ENCODE results near the gene AGGF1.

The AGGF1 gene

GRCh38 chr5:77080905-77081304 lies 50.7 kb downstream of the AGGF1 start:
- TF ChIP-seq CTCF (conservative IDR thresholded peaks at IDR 0.05): no peak
- peak overlapping the region; percentile 10; the same call in 1 of the 2 replicates for H3K27ac ChIP-seq

GRCh38 chr5:77082280-77082679 lies 52.1 kb downstream of the AGGF1 start:
- TF ChIP-seq CTCF (conservative IDR thresholded peaks at IDR 0.05): no peak

GRCh38 chr5:77083088-77083487 lies 52.9 kb downstream of the AGGF1 start:
- no peak for TF ChIP-seq CTCF (conservative IDR thresholded peaks at IDR 0.05)
- no peak overlapping the region for H3K27ac ChIP-seq

More at GRCh38 chr5:77082280-77082679, 52.1 kb downstream of the AGGF1 start:
- H3K27ac ChIP-seq: no peak overlapping the region

- peak overlapping the region; percentile 99 for H3K27ac ChIP-seq
- no peak for TF ChIP-seq CTCF (conservative IDR thresholded peaks at IDR 0.05)
These were observed 56.1 kb downstream of the AGGF1 start for GRCh38 chr5:77086368-77086688.

- TF ChIP-seq CTCF (conservative IDR thresholded peaks at IDR 0.05): peak; percentile 56
- peak within 1 kb of the TSS; percentile 99 for H3K27ac ChIP-seq
These were observed 56.7 kb downstream of the AGGF1 start, which contains the start of gene ZBED3 for GRCh38 chr5:77086689-77087483. Gene ZBED3, minus strand, starts transcription at chr5:77087285. Its CDS starts 9,407 bp downstream, at chr5:77077878.

- TF ChIP-seq CTCF (conservative IDR thresholded peaks at IDR 0.05): no peak
These were observed 57.5 kb downstream of the AGGF1 start for GRCh38 chr5:77087484-77088261.

GRCh38 chr5:77095189-77095588 lies 65.0 kb downstream of the AGGF1 start:
- TF ChIP-seq CTCF (conservative IDR thresholded peaks at IDR 0.05): no peak
- H3K27ac ChIP-seq: no peak overlapping the region

More at GRCh38 chr5:77087484-77088261, 57.5 kb downstream of the AGGF1 start:
- peak overlapping the region; percentile 99 for H3K27ac ChIP-seq
